A549 (cell line): ENCODE data around the gene RASSF3.

Experiments
- ELK1 ChIP-seq: fragments of 150-350 bp; IDR thresholded peaks from 2 replicates; pipeline ENCODE4 v1.6.1; 2014; ENCODE audit warnings: low read depth, mild to moderate bottlenecking, low read length
- ESRRA ChIP-seq: fragments of 150-350 bp; IDR thresholded peaks from 2 replicates; pipeline ENCODE4 v1.6.1; 2014; ENCODE audit warnings: mild to moderate bottlenecking, low read length, borderline replicate concordance
- HMGXB4 ChIP-seq: fragments of 250-450 bp; sonication (Bioruptor Pico); IDR thresholded peaks from 2 replicates; pipeline ENCODE4 v1.5.0; 2021; ENCODE audit warnings: mild to moderate bottlenecking, moderate library complexity, borderline replicate concordance
- PHF8 ChIP-seq: fragments of 200-600 bp; sonication (generic); IDR thresholded peaks from 2 replicates; pipeline ENCODE4 v1.6.1; 2016; ENCODE audit warnings: low read depth, mild to moderate bottlenecking, antibody characterized with exemption, moderate library complexity, borderline replicate concordance
- REST ChIP-seq: fragments of 200-600 bp; sonication (generic); IDR thresholded peaks from 2 replicates; pipeline ENCODE4 v1.6.1; 2016; ENCODE audit warnings: antibody characterized with exemption, mild to moderate bottlenecking, moderate library complexity
- RFX5 ChIP-seq: fragments of 450-650 bp; IDR thresholded peaks from 2 replicates; pipeline ENCODE4 v1.7.1; 2014; ENCODE audit warnings: antibody characterized with exemption, mild to moderate bottlenecking, moderate library complexity
- RNF2 ChIP-seq: fragments of 200-600 bp; sonication (generic); IDR thresholded peaks from 2 replicates; pipeline ENCODE4 v1.6.1; 2016; ENCODE audit warnings: low read depth, mild to moderate bottlenecking, antibody characterized with exemption, moderate library complexity, borderline replicate concordance
- SREBF2 ChIP-seq: fragments of 450-650 bp; IDR thresholded peaks from 2 replicates; pipeline ENCODE4 v1.6.1; 2014; ENCODE audit warnings: mild to moderate bottlenecking, moderate library complexity
- TF ChIP-seq, protein P1 (sequence below): fragments of >200 bp; sonication (Bioruptor Twin); formaldehyde crosslinking; IDR thresholded peaks from 3 replicates; pipeline ENCODE4 v1.5.1; 2016

DNA sequence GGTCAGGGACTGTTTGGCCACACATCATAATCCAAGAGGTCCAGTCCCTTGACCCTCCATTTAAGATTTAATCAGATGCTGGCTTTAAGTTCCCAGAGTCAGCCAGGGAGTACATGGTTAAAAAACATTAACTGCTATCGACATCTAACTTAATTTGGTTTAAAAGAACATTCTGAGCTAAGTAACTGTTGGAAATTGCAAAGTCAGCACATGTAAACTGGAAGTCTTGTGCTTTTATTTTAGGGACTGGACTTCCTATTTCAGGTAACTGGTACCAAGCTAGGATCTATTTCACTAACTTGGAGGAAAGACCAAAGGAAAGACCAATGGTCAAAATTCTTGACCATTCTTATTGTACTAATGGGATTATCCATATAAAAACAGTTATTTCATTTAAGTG is 108.4 kb downstream of the RASSF3 start:
- no peak for TF ChIP-seq SREBF2
- TF ChIP-seq, protein P1, sequence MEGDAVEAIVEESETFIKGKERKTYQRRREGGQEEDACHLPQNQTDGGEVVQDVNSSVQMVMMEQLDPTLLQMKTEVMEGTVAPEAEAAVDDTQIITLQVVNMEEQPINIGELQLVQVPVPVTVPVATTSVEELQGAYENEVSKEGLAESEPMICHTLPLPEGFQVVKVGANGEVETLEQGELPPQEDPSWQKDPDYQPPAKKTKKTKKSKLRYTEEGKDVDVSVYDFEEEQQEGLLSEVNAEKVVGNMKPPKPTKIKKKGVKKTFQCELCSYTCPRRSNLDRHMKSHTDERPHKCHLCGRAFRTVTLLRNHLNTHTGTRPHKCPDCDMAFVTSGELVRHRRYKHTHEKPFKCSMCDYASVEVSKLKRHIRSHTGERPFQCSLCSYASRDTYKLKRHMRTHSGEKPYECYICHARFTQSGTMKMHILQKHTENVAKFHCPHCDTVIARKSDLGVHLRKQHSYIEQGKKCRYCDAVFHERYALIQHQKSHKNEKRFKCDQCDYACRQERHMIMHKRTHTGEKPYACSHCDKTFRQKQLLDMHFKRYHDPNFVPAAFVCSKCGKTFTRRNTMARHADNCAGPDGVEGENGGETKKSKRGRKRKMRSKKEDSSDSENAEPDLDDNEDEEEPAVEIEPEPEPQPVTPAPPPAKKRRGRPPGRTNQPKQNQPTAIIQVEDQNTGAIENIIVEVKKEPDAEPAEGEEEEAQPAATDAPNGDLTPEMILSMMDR, result no peak
- no peak for TF ChIP-seq REST
- TF ChIP-seq PHF8, result no peak
- TF ChIP-seq HMGXB4 (CRISPR knock-in tag), result no peak
- no peak for TF ChIP-seq ESRRA
- no peak for TF ChIP-seq RNF2
- TF ChIP-seq RFX5, result no peak
- TF ChIP-seq ELK1, result no peak
